Panc1 (cell line): ENCODE results near the gene NT5E. TPM values are rescaled to one million over a fixed set of nuclear protein-coding genes. Genes with fewer than 3 reads are reported as not detected.
A peak's percentile ranks its signal among the peaks of the same experiment; 100 is the strongest.

ENCODE experiments used
- ATAC-seq: fragments of 200-7000 bp; cut with Tn5 transposase; 2 replicates; pipeline ENCODE4 v1.9.1; 2020; ENCODE audit warnings: mild to moderate bottlenecking, moderate library complexity
- BruUV-seq: library from RNA; stranded (reverse); fragments of 400-500 nt; replicated peaks from 2 replicates; lab custom pipeline; 2021; lab: Mats Ljungman, UMichigan
- CTCF ChIA-PET: fragments of 300-600 bp; sonication (Branson Sonifier 250); formaldehyde crosslinking; loops from one replicate; lab custom pipeline; 2022; ENCODE audit warnings: antibody characterized with exemption; lab: Charles Lee
- POLR2A ChIA-PET: fragments of 300-600 bp; sonication (Branson Sonifier 250); formaldehyde crosslinking; loops from one replicate; lab custom pipeline; 2022; ENCODE audit warnings: antibody characterized with exemption; lab: Charles Lee
- DNase-seq: peaks from one replicate; pipeline ENCODE4 v3.0.0-alpha.2; 2010; ENCODE audit warnings: low read depth, low spot score
- H3K27ac ChIP-seq: 2 replicates; pipeline ENCODE4 v1.5.1; 2011; ENCODE audit warnings: mild to moderate bottlenecking, low read length, inconsistent platforms
- H3K27me3 ChIP-seq: fragments of 200-500 bp; sonication (Bioruptor generic); 2 replicates; pipeline ENCODE4 v1.6.0; 2014; ENCODE audit warnings: low read length, inconsistent platforms; ENCODE audit not compliant: control insufficient read depth, insufficient read depth
- H3K36me3 ChIP-seq: fragments of 200-500 bp; sonication (Bioruptor generic); 2 replicates; pipeline ENCODE4 v1.5.1; 2014; ENCODE audit warnings: inconsistent platforms, mild to moderate bottlenecking, low read length, moderate library complexity; ENCODE audit not compliant: control insufficient read depth, insufficient read depth
- H3K4me1 ChIP-seq: 2 replicates; pipeline ENCODE4 v1.5.1; 2011; ENCODE audit warnings: inconsistent platforms, mild to moderate bottlenecking, low read length, moderate library complexity; ENCODE audit not compliant: control insufficient read depth, insufficient read depth
- H3K4me3 ChIP-seq, 2 experiments: 2 replicates each; pipeline ENCODE4 v1.5.1; 2011 to 2012; ENCODE audit warnings: low read depth in 2 of 2, low read length in 2 of 2, mild to moderate bottlenecking in 2 of 2, inconsistent platforms in 1 of 2, moderate library complexity in 1 of 2
- H3K9me3 ChIP-seq: fragments of 200-500 bp; sonication (Bioruptor generic); 2 replicates; pipeline ENCODE4 v1.5.1; 2014; ENCODE audit warnings: low read depth, mild to moderate bottlenecking, inconsistent platforms, low read length, moderate library complexity; ENCODE audit not compliant: control insufficient read depth, insufficient read depth
- POLR2AphosphoS5 ChIP-seq: IDR thresholded peaks from 2 replicates; pipeline ENCODE4 v1.6.1; 2012; ENCODE audit warnings: mild to moderate bottlenecking, low read depth, low read length, moderate library complexity
- SIN3A ChIP-seq: IDR thresholded peaks from 2 replicates; pipeline ENCODE4 v1.6.1; 2012; ENCODE audit warnings: low read depth, mild to moderate bottlenecking, low read length, moderate library complexity, borderline replicate concordance; ENCODE audit not compliant: insufficient read depth
- TCF7L2 ChIP-seq: IDR thresholded peaks from 2 replicates; pipeline ENCODE4 v1.6.1; 2011; ENCODE audit warnings: mild to moderate bottlenecking, low read depth, low read length, inconsistent platforms
- in situ Hi-C: cut with HindIII; loops from 2 replicates; pipeline ENCODE4 v1.10.0; 2016; ENCODE audit warnings: low sequenced_read_pairs, low pct_unique_long_range_greater_than_20kb
- intact Hi-C: fragments of 100-400 bp; cut with micrococcal nuclease; formaldehyde crosslinking; loops from one replicate; pipeline ENCODE4 v1.10.0; 2022; ENCODE audit not compliant: unreplicated experiment
- total RNA-seq: library from RNA; stranded (reverse); gene quantifications from one replicate; pipeline ENCODE4 v1.2.1, GENCODE V29; 2021; ENCODE audit not compliant: unreplicated experiment
- TF ChIP-seq, protein P1 (sequence below), 2 experiments: IDR thresholded peaks; 2 replicates each; pipeline ENCODE4 v1.6.1; 2011 to 2012; ENCODE audit warnings: low read depth in 2 of 2, control low read depth in 1 of 2, low read length in 1 of 2, mild to moderate bottlenecking in 1 of 2, moderate library complexity in 1 of 2; ENCODE audit not compliant: insufficient read depth in 1 of 2
- TF ChIP-seq, protein P2 (sequence below): fragments of 450-650 bp; IDR thresholded peaks from 2 replicates; pipeline ENCODE4 v1.5.1; 2017; ENCODE audit warnings: mild to moderate bottlenecking

NT5E gene
- total RNA-seq, 1 experiment from 2014 or later: 58.4 TPM

DNA sequence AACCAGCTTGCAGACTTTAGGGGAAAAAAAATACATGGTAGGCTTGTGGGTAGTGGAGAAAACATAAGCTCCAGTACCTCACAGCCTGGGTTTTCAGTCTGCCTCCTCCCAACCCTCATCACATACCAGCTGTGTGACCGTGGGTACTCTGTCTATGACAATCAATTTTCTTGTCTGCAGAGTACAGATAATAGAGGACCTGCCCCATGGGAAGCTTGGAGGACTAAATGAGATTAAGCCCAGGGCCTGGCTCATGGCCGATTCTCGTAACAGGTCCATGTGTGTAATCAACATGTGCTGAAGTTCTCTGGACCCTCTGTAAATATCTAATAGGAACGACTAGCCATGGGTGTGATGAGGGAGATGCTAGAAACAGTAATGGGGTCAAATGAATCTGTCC, 34.0 kb downstream of the NT5E start:
- ChIA-PET CTCF (interaction anchor here (0.6 to 1.6 kb wide), 3 partner anchors 112 to 131 kb away, joined by 4 to 9 read pairs (median 6); no protein-coding TSS in a partner anchor), POLR2A (no interaction called here)
- no peak for TF ChIP-seq POLR2AphosphoS5
- TF ChIP-seq SIN3A: no peak
- no peak for TF ChIP-seq TCF7L2
- TF ChIP-seq, protein P1, sequence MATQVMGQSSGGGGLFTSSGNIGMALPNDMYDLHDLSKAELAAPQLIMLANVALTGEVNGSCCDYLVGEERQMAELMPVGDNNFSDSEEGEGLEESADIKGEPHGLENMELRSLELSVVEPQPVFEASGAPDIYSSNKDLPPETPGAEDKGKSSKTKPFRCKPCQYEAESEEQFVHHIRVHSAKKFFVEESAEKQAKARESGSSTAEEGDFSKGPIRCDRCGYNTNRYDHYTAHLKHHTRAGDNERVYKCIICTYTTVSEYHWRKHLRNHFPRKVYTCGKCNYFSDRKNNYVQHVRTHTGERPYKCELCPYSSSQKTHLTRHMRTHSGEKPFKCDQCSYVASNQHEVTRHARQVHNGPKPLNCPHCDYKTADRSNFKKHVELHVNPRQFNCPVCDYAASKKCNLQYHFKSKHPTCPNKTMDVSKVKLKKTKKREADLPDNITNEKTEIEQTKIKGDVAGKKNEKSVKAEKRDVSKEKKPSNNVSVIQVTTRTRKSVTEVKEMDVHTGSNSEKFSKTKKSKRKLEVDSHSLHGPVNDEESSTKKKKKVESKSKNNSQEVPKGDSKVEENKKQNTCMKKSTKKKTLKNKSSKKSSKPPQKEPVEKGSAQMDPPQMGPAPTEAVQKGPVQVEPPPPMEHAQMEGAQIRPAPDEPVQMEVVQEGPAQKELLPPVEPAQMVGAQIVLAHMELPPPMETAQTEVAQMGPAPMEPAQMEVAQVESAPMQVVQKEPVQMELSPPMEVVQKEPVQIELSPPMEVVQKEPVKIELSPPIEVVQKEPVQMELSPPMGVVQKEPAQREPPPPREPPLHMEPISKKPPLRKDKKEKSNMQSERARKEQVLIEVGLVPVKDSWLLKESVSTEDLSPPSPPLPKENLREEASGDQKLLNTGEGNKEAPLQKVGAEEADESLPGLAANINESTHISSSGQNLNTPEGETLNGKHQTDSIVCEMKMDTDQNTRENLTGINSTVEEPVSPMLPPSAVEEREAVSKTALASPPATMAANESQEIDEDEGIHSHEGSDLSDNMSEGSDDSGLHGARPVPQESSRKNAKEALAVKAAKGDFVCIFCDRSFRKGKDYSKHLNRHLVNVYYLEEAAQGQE (IDR thresholded peaks at IDR 0.05; ENCODE audit: insufficient read depth in 1 of 2, low read depth in 2 of 2, low read length in 1 of 2): no peak
- TF ChIP-seq, protein P2, sequence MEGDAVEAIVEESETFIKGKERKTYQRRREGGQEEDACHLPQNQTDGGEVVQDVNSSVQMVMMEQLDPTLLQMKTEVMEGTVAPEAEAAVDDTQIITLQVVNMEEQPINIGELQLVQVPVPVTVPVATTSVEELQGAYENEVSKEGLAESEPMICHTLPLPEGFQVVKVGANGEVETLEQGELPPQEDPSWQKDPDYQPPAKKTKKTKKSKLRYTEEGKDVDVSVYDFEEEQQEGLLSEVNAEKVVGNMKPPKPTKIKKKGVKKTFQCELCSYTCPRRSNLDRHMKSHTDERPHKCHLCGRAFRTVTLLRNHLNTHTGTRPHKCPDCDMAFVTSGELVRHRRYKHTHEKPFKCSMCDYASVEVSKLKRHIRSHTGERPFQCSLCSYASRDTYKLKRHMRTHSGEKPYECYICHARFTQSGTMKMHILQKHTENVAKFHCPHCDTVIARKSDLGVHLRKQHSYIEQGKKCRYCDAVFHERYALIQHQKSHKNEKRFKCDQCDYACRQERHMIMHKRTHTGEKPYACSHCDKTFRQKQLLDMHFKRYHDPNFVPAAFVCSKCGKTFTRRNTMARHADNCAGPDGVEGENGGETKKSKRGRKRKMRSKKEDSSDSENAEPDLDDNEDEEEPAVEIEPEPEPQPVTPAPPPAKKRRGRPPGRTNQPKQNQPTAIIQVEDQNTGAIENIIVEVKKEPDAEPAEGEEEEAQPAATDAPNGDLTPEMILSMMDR: no peak
- no TSS peak for BruUV-seq
- Histone ChIP-seq H3K4me1 (no peaks in the 10 kb centered on the region; the same call in 1 of the 2 replicates), H3K27ac (peak overlapping the region; percentile 17; the same call in 1 of the 2 replicates), H3K36me3 (no peaks in the 10 kb centered on the region; the same call in 1 of the 2 replicates), H3K27me3 (no peaks in the 10 kb centered on the region), H3K9me3 (no peaks in the 10 kb centered on the region), H3K4me3 (no peak overlapping the region)
- DNase-seq: no peak
- in situ Hi-C loops: no loop called here
- ATAC-seq: no peak
- intact Hi-C loops: loop anchor here (1.0 kb wide), 1 partner anchor 129 kb away; no protein-coding TSS in a partner anchor

DNA sequence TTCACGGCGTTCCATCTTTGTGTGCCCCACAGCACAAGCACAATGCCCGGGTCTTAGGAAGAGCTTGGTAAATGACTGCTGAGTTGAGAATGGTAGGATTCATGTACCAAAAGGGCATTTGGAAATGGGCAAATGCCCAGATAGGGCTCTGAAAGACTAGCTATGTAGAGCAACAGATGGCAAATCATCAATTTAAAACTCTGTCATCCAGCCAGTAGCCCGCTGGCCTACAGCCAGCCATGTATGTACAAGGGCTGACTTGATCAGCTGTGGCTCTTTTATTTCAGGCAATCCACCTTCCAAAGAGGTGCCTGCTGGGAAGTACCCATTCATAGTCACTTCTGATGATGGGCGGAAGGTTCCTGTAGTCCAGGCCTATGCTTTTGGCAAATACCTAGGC, 35.1 kb downstream of the NT5E start:
- intact Hi-C loops: no loop called here
- no peaks in the 10 kb centered on the region for H3K36me3 ChIP-seq
- no peak overlapping the region for H3K27ac ChIP-seq
- in situ Hi-C loops: no loop called here
- no peak overlapping the region for H3K4me3 ChIP-seq
- BruUV-seq: no TSS peak
- H3K4me1 ChIP-seq: no peaks in the 10 kb centered on the region; the same call in 1 of the 2 replicates
- ATAC-seq (no peak), DNase-seq (no peak)
- ChIA-PET POLR2A (no interaction called here), CTCF (no interaction called here)
- TF ChIP-seq, protein P1 (IDR thresholded peaks at IDR 0.05; ENCODE audit: insufficient read depth in 1 of 2, low read depth in 2 of 2, low read length in 1 of 2): no peak
- TF ChIP-seq TCF7L2 (no peak), SIN3A (no peak), POLR2AphosphoS5 (no peak)
- TF ChIP-seq, protein P2: no peak
- H3K9me3 ChIP-seq: no peaks in the 10 kb centered on the region
- no peaks in the 10 kb centered on the region for H3K27me3 ChIP-seq
